ENCODE measurements around the gene EBF3.

Gene EBF3

GRCh38 chr10:130009228-130009627 is 45.2 kb upstream of the EBF3 start:
- Histone ChIP-seq H3K36me3 (ENCODE audit: control insufficient read depth in 1 of 2, insufficient read depth in 2 of 2, low read depth in 1 of 2, low read length in 2 of 2) (no peaks in the 10 kb centered on the region), H3K9me3 (ENCODE audit: control insufficient read depth, low read length) (peaks cover 10% of the 10 kb centered on the region), H3K14ac (ENCODE audit: low read length in 2 of 2) (no peak overlapping the region), H3K4me1 (ENCODE audit: control insufficient read depth, insufficient read depth, low read depth, low read length) (no peaks in the 10 kb centered on the region), H3K79me1 (replicated peaks; ENCODE audit: low read length, poor library complexity, severe bottlenecking) (no peaks in the 10 kb centered on the region), H2BK12ac (ENCODE audit: low read length in 2 of 2) (no peak overlapping the region), H3K27me3 (ENCODE audit: control insufficient read depth in 1 of 2, insufficient read depth in 1 of 2, low read length in 2 of 2) (no peaks in the 10 kb centered on the region), H2AFZ (ENCODE audit: low read depth, low read length) (no peak overlapping the region), H2AK5ac (ENCODE audit: low read length, severe bottlenecking) (no peak overlapping the region), H3K4ac (ENCODE audit: low read depth in 1 of 2, low read length in 2 of 2) (no peak overlapping the region), H3K9ac (ENCODE audit: low read length) (no peak overlapping the region), H2BK5ac (ENCODE audit: low read depth, low read length, poor library complexity, severe bottlenecking) (no peak overlapping the region), H3K4me2 (ENCODE audit: low read length, poor library complexity, severe bottlenecking) (no peak overlapping the region), H4K8ac (ENCODE audit: low read length) (no peak overlapping the region), H3K4me3 (ENCODE audit: insufficient read depth in 1 of 2, low read depth in 1 of 2, low read length in 2 of 2) (no peak overlapping the region), H3K27ac (ENCODE audit: low read length, poor library complexity, severe bottlenecking) (no peak overlapping the region), H2BK15ac (ENCODE audit: low read depth, poor library complexity, severe bottlenecking) (no peak overlapping the region), H3K23ac (ENCODE audit: low read length in 2 of 2) (no peak overlapping the region), H2BK120ac (ENCODE audit: low read depth, low read length) (no peak overlapping the region), H4K91ac (ENCODE audit: low read length) (no peak overlapping the region), H3K18ac (ENCODE audit: low read depth in 1 of 2, low read length in 2 of 2) (no peak overlapping the region)
- 91% methylated on average over 9 of the region's 9 CpGs for WGBS
- no peak for DNase-seq

GRCh38 chr10:130003787-130004613 is 39.9 kb upstream of the EBF3 start:
- Histone ChIP-seq H3K23ac (ENCODE audit: low read length in 2 of 2) (no peak overlapping the region), H2BK12ac (ENCODE audit: low read length in 2 of 2) (no peak overlapping the region), H3K4ac (ENCODE audit: low read depth in 1 of 2, low read length in 2 of 2) (no peak overlapping the region), H2BK5ac (ENCODE audit: low read depth, low read length, poor library complexity, severe bottlenecking) (no peak overlapping the region), H2BK15ac (ENCODE audit: low read depth, poor library complexity, severe bottlenecking) (no peak overlapping the region), H2AK5ac (ENCODE audit: low read length, severe bottlenecking) (no peak overlapping the region), H3K27ac (ENCODE audit: low read length, poor library complexity, severe bottlenecking) (no peak overlapping the region), H3K36me3 (ENCODE audit: control insufficient read depth in 1 of 2, insufficient read depth in 2 of 2, low read depth in 1 of 2, low read length in 2 of 2) (no peaks in the 10 kb centered on the region), H3K4me1 (ENCODE audit: control insufficient read depth, insufficient read depth, low read depth, low read length) (no peaks in the 10 kb centered on the region), H3K4me3 (ENCODE audit: insufficient read depth in 1 of 2, low read depth in 1 of 2, low read length in 2 of 2) (no peak overlapping the region), H3K27me3 (ENCODE audit: control insufficient read depth in 1 of 2, insufficient read depth in 1 of 2, low read length in 2 of 2) (no peaks in the 10 kb centered on the region), H3K18ac (ENCODE audit: low read depth in 1 of 2, low read length in 2 of 2) (no peak overlapping the region), H4K8ac (ENCODE audit: low read length) (no peak overlapping the region), H3K14ac (ENCODE audit: low read length in 2 of 2) (no peak overlapping the region), H3K79me1 (replicated peaks; ENCODE audit: low read length, poor library complexity, severe bottlenecking) (no peaks in the 10 kb centered on the region), H4K91ac (ENCODE audit: low read length) (no peak overlapping the region), H3K4me2 (ENCODE audit: low read length, poor library complexity, severe bottlenecking) (no peak overlapping the region), H2AFZ (ENCODE audit: low read depth, low read length) (no peak overlapping the region), H3K9me3 (ENCODE audit: control insufficient read depth, low read length) (peaks cover 13% of the 10 kb centered on the region), H2BK120ac (ENCODE audit: low read depth, low read length) (no peak overlapping the region), H3K9ac (ENCODE audit: low read length) (no peak overlapping the region)
- DNase-seq: no peak
- WGBS: 77% methylated on average over 6 of the region's 8 CpGs

DNA sequence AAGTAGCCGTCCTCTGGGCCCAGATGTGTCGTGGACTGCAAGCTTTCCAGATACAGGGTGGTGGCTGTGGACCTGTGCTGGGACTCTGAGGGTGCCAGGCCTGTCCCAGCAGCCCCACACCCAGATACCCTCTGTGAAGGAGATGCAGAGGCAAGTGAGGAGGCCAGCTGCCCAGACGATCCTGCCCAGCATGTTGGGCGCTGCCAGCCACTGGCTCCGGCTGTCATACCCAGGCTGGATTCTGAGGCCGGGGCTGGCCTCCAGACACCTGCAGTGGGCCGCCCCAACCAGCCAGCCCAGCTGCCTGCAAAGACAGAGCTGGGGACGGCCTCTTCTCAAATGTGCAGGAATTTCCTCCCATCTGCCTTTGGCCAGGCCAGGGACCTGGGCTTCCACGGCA is 39.1 kb upstream of the EBF3 start:
- no peak overlapping the region for H4K8ac ChIP-seq (ENCODE audit: low read length)
- no peak overlapping the region for H3K9ac ChIP-seq (ENCODE audit: low read length)
- H2BK15ac ChIP-seq (ENCODE audit: low read depth, poor library complexity, severe bottlenecking): no peak overlapping the region
- no peak for DNase-seq
- no peak overlapping the region for H3K4me3 ChIP-seq (ENCODE audit: insufficient read depth in 1 of 2, low read depth in 1 of 2, low read length in 2 of 2)
- H4K91ac ChIP-seq (ENCODE audit: low read length): no peak overlapping the region
- H3K36me3 ChIP-seq (ENCODE audit: control insufficient read depth in 1 of 2, insufficient read depth in 2 of 2, low read depth in 1 of 2, low read length in 2 of 2): no peaks in the 10 kb centered on the region
- no peaks in the 10 kb centered on the region for H3K27me3 ChIP-seq (ENCODE audit: control insufficient read depth in 1 of 2, insufficient read depth in 1 of 2, low read length in 2 of 2)
- WGBS: 83% methylated on average over 8 of the region's 9 CpGs
- H2BK12ac ChIP-seq (ENCODE audit: low read length in 2 of 2): no peak overlapping the region
- H2BK120ac ChIP-seq (ENCODE audit: low read depth, low read length): no peak overlapping the region
- no peak overlapping the region for H3K14ac ChIP-seq (ENCODE audit: low read length in 2 of 2)
- no peaks in the 10 kb centered on the region for H3K4me1 ChIP-seq (ENCODE audit: control insufficient read depth, insufficient read depth, low read depth, low read length)
- no peak overlapping the region for H3K23ac ChIP-seq (ENCODE audit: low read length in 2 of 2)
- H3K9me3 ChIP-seq (ENCODE audit: control insufficient read depth, low read length): peaks cover 13% of the 10 kb centered on the region
- no peak overlapping the region for H3K4me2 ChIP-seq (ENCODE audit: low read length, poor library complexity, severe bottlenecking)
- no peaks in the 10 kb centered on the region for H3K79me1 ChIP-seq (replicated peaks; ENCODE audit: low read length, poor library complexity, severe bottlenecking)
- no peak overlapping the region for H2AFZ ChIP-seq (ENCODE audit: low read depth, low read length)
- no peak overlapping the region for H3K27ac ChIP-seq (ENCODE audit: low read length, poor library complexity, severe bottlenecking)
- H2BK5ac ChIP-seq (ENCODE audit: low read depth, low read length, poor library complexity, severe bottlenecking): no peak overlapping the region
- no peak overlapping the region for H3K4ac ChIP-seq (ENCODE audit: low read depth in 1 of 2, low read length in 2 of 2)
- H2AK5ac ChIP-seq (ENCODE audit: low read length, severe bottlenecking): no peak overlapping the region
- H3K18ac ChIP-seq (ENCODE audit: low read depth in 1 of 2, low read length in 2 of 2): no peak overlapping the region

- Histone ChIP-seq H3K4ac (ENCODE audit: low read depth in 1 of 2, low read length in 2 of 2) (no peak overlapping the region), H3K4me3 (ENCODE audit: insufficient read depth in 1 of 2, low read depth in 1 of 2, low read length in 2 of 2) (no peak overlapping the region)
Observed at GRCh38 chr10:130002606-130003005, 38.5 kb upstream of the EBF3 start.

More at GRCh38 chr10:130002606-130003005, 38.5 kb upstream of the EBF3 start:
- H3K14ac ChIP-seq (ENCODE audit: low read length in 2 of 2): no peak overlapping the region
- H3K79me1 ChIP-seq (replicated peaks; ENCODE audit: low read length, poor library complexity, severe bottlenecking): no peaks in the 10 kb centered on the region
- no peak overlapping the region for H2BK120ac ChIP-seq (ENCODE audit: low read depth, low read length)
- H2BK15ac ChIP-seq (ENCODE audit: low read depth, poor library complexity, severe bottlenecking): no peak overlapping the region
- H3K27ac ChIP-seq (ENCODE audit: low read length, poor library complexity, severe bottlenecking): no peak overlapping the region
- no peak for DNase-seq
- H3K36me3 ChIP-seq (ENCODE audit: control insufficient read depth in 1 of 2, insufficient read depth in 2 of 2, low read depth in 1 of 2, low read length in 2 of 2): no peaks in the 10 kb centered on the region
- 80% methylated on average over 14 of the region's 14 CpGs for WGBS
- H3K23ac ChIP-seq (ENCODE audit: low read length in 2 of 2): no peak overlapping the region
- no peak overlapping the region for H2BK5ac ChIP-seq (ENCODE audit: low read depth, low read length, poor library complexity, severe bottlenecking)
- H3K27me3 ChIP-seq (ENCODE audit: control insufficient read depth in 1 of 2, insufficient read depth in 1 of 2, low read length in 2 of 2): no peaks in the 10 kb centered on the region
- no peak overlapping the region for H3K18ac ChIP-seq (ENCODE audit: low read depth in 1 of 2, low read length in 2 of 2)
- no peak overlapping the region for H4K8ac ChIP-seq (ENCODE audit: low read length)
- H3K9ac ChIP-seq (ENCODE audit: low read length): no peak overlapping the region
- peaks cover 13% of the 10 kb centered on the region for H3K9me3 ChIP-seq (ENCODE audit: control insufficient read depth, low read length)
- no peak overlapping the region for H4K91ac ChIP-seq (ENCODE audit: low read length)
- H3K4me2 ChIP-seq (ENCODE audit: low read length, poor library complexity, severe bottlenecking): no peak overlapping the region
- no peak overlapping the region for H2AK5ac ChIP-seq (ENCODE audit: low read length, severe bottlenecking)
- H2AFZ ChIP-seq (ENCODE audit: low read depth, low read length): no peak overlapping the region
- no peaks in the 10 kb centered on the region for H3K4me1 ChIP-seq (ENCODE audit: control insufficient read depth, insufficient read depth, low read depth, low read length)
- H2BK12ac ChIP-seq (ENCODE audit: low read length in 2 of 2): no peak overlapping the region
